HL-60/S4 (cell line): ENCODE results near the gene KRT13.

Experiments used
- in situ Hi-C: fragments of 300-500 bp; cut with MboI; formaldehyde crosslinking; loops from 2 replicates; pipeline ENCODE4 v1.14.3; 2022; ENCODE audit warnings: low sequenced_read_pairs

KRT13 gene

DNA sequence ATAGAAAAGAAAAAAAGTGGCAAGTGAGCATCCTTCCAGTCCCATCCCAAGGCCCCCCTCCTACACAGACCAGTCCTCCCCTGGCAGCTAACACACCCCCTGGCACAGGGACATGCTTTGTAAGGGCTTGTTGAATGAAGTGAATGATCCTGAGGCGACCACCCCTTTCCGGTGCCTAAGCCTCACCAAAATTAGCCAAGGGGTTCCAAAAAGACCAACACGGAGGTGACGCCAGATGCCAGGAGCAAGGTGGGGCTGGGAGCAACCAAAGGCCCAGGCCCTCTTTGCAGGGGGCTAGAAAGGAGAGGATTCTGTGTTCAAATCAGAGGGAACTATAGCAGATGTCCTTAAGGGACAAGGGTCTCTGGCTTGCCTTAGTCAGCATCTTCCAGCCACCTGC is 30.0 kb downstream of the KRT13 start:
- in situ Hi-C loops = no loop called here

DNA sequence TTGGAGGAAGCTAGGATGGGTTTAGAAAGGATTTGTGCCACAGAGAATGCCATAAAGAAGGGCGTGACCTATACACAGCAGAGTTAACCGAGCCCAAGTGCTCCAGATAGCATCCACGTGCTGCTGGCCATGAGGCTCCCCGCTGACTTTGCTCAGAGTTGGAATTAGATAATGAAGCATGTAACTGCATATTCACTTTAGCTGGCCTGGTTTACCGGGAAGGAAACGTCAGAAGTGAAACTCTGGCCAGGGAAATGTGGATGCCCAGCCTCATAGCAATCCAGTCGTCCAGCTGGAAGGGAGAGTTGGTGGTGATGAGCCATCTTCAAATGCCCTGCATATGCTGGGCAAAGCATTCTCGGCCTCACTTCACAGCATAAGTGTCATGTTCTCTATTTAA is 30.5 kb downstream of the KRT13 start:
- in situ Hi-C loops = no loop called here

DNA sequence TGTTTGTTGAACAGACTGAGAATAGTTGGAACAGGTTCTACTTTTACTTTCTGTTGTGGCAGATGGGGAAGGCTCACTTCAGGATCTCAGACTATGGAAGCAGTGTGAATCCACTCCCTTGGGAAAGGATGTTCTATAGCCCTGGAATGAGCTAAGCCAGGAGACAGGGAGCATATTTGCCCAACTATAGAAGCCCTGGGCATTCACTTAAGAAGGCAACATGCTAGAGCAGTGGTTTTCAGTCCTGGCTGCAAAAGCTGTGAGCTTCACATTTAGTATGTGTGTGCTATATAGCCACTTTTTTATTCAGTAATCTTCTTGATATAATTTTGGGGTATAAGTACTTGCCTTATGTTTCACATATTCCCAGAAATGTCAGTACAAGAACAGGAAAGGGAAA is 37.1 kb downstream of the KRT13 start:
- in situ Hi-C loops = no loop called here

DNA sequence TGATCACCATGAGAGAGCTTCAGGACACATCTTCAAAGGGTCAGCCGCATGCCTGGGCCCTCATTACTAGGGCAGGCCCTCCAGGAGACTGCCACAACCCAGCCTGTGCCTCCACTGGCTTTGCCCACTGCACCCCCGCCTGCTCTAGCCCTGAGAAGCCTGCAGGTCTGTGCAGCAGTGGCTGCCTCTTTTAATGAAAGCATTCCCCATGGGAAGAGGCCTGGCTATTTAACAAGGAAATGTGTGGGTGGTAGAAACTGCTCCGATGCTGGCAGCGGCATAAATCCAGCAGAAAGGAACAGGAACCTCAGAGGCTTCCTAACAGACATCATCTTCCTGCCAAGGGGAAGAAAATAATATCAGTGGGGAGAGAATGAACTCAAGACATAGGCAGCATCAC is 37.9 kb downstream of the KRT13 start:
- in situ Hi-C loops = no loop called here

DNA sequence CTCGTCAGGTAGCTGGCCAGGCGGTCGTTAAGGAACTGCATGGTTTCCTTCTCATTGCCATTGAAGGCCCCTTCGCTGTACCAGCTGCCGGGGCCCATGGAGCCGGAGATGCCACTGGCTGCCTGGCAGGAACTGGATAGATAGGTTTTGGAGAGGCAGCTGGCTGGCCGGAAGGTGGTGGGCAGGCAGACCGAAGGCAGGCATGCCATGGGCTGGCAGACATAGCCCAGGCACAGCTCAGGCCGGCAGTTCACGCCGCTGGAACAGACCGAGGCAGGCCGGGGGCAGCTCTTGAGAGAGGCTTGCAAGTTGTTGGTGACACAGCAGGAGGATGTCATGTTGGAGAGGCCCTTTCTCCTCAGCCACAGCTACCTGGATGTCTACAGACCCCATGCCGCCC is 38.4 kb downstream of the KRT13 start, which contains the start of gene KRT32:
Gene KRT32 (minus strand): TSS at position 399 of the 400 bp plus-strand sequence. CDS start 61 bp downstream, at position 338.
- in situ Hi-C loops = no loop called here

DNA sequence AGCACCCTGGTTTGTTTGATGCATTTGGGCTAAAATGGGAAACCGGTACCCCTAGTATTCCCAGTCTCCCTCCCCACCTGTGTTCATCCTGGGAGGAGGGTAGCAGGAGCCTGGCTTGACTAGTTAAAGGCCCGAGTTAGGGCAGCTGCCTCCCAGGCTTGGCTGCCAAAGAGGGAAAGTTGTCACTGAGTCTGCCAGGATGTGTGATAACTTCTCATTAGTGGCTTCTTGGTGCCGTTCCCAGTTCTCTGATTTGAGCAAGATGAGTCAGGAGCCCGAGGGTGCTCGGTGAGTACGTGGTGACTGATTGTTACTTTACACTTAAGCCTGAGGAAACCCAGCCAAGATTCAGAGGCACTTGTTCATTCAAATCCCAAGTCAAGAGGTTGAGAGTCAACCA is 40.7 kb downstream of the KRT13 start:
- in situ Hi-C loops = no loop called here

DNA sequence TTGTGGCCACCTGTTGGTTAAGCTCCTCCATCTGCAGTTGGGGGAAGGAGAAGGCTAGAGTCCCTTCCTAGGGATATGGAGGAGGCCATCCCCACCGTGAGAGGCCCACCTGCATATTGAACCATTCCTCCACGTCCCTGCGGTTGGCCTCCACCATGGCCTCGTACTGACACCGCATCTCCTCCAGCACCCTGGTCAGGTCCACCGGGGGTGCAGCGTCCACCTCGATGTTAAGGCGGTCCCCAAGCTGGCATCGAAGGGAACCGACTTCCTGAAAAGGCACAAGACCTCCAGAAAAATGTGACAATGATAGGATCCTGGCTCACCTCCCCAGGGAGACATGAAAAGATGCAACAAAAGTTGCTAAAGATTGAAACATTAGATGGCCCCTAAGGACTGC is 41.2 kb downstream of the KRT13 start:
- in situ Hi-C loops = no loop called here

DNA sequence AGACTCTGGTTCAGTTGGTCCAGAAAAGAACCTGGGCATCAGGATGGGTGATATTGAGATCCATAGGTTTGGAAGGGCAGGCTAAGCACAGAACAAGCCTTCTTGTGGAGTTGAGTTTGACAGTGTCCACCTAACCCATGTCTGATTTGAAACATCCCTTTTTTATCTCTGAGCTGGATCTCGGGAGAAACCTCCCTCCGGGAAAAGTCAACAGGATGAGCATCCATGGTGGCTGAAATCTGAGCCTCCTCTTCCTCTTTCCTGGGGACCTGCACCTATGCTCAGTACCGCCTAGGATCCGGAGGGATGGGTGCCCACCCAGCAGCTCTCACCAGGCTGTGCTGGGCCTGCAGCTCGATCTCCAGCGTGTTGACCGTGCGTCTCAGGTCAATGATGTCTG is 41.7 kb downstream of the KRT13 start:
- in situ Hi-C loops = no loop called here

DNA sequence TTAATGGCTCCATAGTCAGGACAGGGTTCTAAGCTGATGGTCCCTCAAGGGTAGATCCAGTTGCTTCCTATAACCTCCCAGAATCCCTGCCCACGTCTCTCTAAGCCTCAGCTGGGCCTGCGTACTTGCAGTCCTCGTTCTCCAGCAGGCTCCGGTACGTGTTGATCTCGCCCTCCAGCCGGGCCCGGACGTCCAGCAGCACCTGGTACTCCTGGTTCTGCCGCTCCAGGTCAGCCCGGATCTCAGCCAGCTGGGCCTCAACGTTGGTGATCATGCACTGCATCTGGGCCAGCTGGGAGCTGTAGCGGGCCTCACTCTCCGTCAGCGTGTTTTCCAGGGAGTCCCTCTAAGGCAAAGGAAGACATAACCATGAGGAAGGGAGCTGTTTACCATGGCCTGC is 42.7 kb downstream of the KRT13 start:
- in situ Hi-C loops = no loop called here

DNA sequence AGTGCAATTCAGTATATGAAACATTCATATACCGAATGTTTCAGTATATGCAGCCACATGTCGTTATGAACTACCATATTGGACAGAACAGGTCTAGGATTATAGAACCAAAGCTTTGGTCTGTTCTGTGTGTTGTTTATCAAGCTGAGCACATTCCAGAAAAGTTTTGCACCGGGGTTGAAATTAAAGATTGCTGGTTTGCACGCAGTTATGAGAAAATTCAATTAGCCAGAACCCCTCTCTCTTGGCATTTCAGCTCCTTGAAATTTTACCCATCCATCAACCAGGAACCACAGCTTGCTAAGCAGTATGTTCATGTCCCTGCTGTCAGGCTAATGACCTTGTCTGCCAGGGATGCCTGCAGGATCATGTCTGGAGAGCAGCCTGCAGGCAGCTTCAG is 47.7 kb downstream of the KRT13 start:
- in situ Hi-C loops = no loop called here

DNA sequence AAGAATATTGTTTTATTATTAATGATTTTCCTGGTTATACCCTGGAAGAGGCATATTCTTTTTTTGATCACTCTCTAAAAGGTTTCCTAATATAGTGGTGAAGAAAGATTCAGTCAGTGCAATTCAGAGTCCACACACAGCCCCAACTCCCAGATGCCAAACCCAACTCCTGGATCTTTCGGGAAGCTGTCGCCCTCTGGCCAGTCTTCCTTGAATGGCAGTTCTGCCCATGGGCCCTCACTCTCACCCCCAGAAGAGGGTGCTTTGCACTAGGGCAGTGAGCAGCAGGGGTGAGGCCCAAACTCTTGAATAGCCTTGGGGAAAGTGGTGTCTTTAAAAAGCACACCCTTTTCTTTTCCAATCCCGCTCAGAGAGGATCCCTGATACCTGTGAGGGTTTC is 49.2 kb downstream of the KRT13 start:
- in situ Hi-C loops = no loop called here

DNA sequence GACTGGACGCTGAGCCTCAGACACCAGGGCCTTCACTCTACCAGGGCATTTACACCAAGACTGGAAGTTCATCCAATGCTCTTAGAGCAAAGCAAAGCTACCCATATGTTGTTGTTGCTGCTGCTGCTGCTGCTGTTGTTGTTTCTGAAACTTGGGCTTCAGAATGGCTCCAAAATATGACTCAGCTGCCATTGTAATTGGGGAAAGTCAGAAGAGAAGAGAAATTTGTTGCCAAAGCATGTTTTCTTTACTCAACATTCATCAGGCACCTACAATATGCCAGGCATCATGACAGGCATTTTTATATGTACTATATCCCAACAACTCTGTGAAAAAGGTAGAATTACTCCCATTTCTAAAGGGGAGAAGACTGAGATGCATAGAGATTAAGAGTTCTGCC is 50.2 kb downstream of the KRT13 start:
- in situ Hi-C loops = no loop called here

DNA sequence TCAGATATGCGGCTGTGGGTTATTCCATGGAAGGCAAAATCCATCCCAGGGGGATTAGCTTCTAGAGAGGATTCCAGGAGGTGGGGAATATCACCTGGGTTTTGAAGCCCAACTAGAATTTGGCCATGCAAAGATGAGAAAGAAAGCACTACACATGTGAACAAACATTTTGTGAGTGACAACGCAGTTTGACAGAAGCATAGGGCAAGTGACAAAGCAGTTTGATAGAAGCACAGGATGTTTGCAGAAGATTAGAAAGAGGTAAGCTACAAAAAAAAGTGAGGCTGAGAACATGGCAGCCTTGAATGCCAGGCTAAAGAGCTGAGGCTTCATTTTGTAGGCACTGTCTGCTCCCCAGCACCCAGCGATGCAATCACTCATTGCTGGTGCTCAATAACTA is 52.3 kb downstream of the KRT13 start:
- in situ Hi-C loops = no loop called here

DNA sequence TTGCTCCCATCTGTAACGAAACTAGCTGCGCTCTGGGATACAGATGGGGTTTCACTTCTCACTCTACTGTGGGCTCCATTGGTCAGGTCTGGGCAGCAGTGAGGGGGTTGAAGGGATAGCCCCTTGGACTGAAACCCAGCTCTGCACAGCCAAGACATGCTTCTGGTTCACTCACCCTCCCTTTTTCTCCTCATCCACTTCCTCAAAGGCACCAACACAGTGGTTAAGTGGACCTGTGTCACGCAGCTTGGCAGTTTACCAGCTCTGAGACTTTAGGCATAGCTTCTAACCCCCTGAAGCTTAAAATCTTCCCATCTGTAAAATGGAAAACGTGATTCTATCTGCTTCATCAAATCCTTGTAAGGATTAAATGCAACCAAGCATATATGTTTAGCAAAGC is 53.1 kb downstream of the KRT13 start:
- in situ Hi-C loops = no loop called here

DNA sequence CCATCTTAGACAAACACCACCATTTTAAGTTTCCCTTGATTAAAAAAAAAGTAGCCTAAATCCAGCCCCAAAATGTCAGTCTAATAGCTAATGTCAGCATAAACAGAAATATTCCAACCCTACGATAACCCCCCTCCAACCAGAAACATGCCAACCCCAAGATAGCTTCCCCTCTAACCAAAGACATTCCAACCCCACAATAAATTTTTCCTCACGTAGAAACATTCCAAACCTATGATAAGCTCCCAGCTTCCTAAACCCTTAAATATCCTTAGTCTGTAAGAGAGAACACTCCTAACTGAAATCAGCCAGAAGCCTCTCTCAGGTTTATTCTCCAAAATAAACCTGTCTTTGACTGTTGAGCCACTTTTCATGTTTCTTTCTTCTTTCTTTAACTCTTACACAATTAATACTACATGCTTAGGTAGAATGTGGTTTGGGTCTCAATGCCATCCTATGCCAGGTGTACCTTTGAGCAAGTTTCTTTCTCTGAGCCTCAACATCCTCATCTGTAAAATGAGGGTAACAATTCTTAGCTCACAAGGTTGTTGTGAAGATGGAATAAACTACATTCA is 54.2 kb downstream of the KRT13 start:
- in situ Hi-C loops = no loop called here
